PC-3 (cell line): Measurements from ENCODE around the gene OTX2.

Experiments used
- CTCF ChIP-seq: fragments of 300-600 bp; sonication (generic); conservative IDR thresholded peaks from 2 replicates; pipeline ENCODE4 v1.5.1; 2017; ENCODE audit warnings: antibody characterized with exemption, low read depth, mild to moderate bottlenecking, low read length
- EZH2 ChIP-seq: fragments of 300-600 bp; sonication (generic); IDR thresholded peaks from one replicate; pipeline ENCODE4 v1.6.1; 2017; ENCODE audit warnings: antibody characterized with exemption, mild to moderate bottlenecking, low read length; ENCODE audit not compliant: unreplicated experiment

DNA sequence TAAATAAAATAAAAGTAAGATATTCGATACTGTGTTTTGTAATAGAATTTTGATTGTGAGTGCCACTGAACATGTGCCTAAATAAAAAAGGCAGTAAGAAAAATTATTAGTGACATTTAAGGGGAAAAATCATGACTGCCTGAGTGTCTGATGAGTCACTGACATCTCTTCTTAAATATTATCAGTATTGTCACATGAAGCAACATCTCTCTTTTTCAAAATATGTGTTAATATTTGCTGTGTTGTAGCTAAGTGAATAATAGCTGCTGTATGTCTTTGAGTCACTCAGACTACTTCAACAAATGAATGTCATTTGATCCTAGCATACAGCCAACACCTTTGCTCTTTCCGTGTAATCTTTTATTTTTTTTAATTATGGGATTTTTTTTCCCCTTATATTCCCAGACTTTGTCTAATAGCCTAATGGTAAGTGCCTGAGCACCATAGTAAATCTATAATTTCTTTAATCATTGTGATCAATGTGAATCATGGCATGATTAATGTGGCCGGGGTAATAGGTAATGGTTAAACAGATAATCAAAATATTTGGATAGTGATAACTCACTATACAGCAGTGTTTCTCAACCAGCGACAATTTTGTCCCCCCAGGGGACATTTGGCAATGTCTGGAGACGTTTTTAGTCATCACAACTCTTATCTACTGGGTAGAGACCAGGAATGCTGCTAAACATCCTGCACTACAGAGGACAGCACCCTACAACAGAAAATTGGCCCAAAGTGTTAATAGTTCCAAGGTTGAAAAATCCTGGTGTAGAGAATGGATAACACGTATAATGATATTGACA, 11.7 kb upstream of the OTX2 start:
- TF ChIP-seq EZH2 (no peak), CTCF (no peak)
